B cell (primary cell): Measurements from ENCODE around the gene WWC2. TPM values are rescaled to one million over a fixed set of nuclear protein-coding genes. Genes with fewer than 3 reads are reported as not detected.

Experiments
- ATAC-seq: fragments of 200-7000 bp; cut with Tn5 transposase; one replicate; pipeline ENCODE4 v1.10.0; 2021; ENCODE audit warnings: low read depth, mild to moderate bottlenecking, moderate number of reproducible peaks, moderate library complexity
- CTCF ChIA-PET: fragments of 350-600 bp; sonication (Branson Sonifier 250); formaldehyde crosslinking; loops from one replicate; lab custom pipeline; 2021; ENCODE audit warnings: antibody characterized with exemption, inconsistent platforms; lab: Charles Lee
- POLR2A ChIA-PET: fragments of 350-600 bp; sonication (Branson Sonifier 250); formaldehyde crosslinking; loops from one replicate; lab custom pipeline; 2021; ENCODE audit warnings: antibody characterized with exemption; lab: Charles Lee
- DNase-seq: peaks from one replicate; pipeline ENCODE4 v3.0.0; 2013
- H2AFZ ChIP-seq: 2 replicates; pipeline ENCODE4 v1.6.1; 2012; ENCODE audit warnings: mild to moderate bottlenecking, low read depth, low read length; ENCODE audit not compliant: insufficient read depth, poor library complexity, severe bottlenecking
- H3K27ac ChIP-seq, 2 donors: 1 replicate in 1 of 2; 2 replicates in 1 of 2; pipeline ENCODE4 v1.5.1; 2012 to 2013; ENCODE audit warnings: low read length in 2 of 2, mild to moderate bottlenecking in 2 of 2, moderate library complexity in 1 of 2
- H3K27me3 ChIP-seq, 4 experiments: fragments of 200-600 bp in 1 of 4; sonication (generic) in 1 of 4; replicated peaks in 1 of 4; 1 replicate in 2 of 4; 2 replicates in 2 of 4; pipeline versions ENCODE4 v1.6.1 to v1.7.0; 2013 to 2016; ENCODE audit warnings: low read length in 3 of 4, mild to moderate bottlenecking in 2 of 4, mixed read lengths in 1 of 4, moderate library complexity in 1 of 4; ENCODE audit not compliant: insufficient read depth in 4 of 4, control insufficient read depth in 3 of 4; ENCODE audit errors: control extremely low read depth in 1 of 4
- H3K36me3 ChIP-seq, 2 experiments: replicated peaks in 1 of 2; 1 replicate in 1 of 2; 2 replicates in 1 of 2; pipeline versions ENCODE4 v1.6.1 to v1.7.1; 2013; ENCODE audit warnings: low read length in 1 of 2; ENCODE audit not compliant: insufficient read depth in 2 of 2, control insufficient read depth in 1 of 2; ENCODE audit errors: control extremely low read depth in 1 of 2, extremely low read depth in 1 of 2
- H3K4me1 ChIP-seq, 2 donors: fragments of 200-600 bp in 1 of 2; sonication (generic) in 1 of 2; 1 replicate in 1 of 2; 2 replicates in 1 of 2; pipeline versions ENCODE4 v1.5.1 to v1.6.1; 2013 to 2017; ENCODE audit warnings: low read length in 2 of 2; ENCODE audit not compliant: control insufficient read depth in 2 of 2, insufficient read depth in 2 of 2
- H3K4me2 ChIP-seq: replicated peaks from 2 replicates; pipeline ENCODE3; 2012; ENCODE audit warnings: mild to moderate bottlenecking, low read depth, low read length; ENCODE audit not compliant: poor library complexity, severe bottlenecking
- H3K4me3 ChIP-seq, 5 experiments: fragments of 200-600 bp in 1 of 5; sonication (generic) in 1 of 5; 1 replicate in 3 of 5; 2 replicates in 2 of 5; pipeline versions ENCODE4 v1.5.1 to v1.7.0; 2011 to 2016; ENCODE audit warnings: low read length in 4 of 5, mild to moderate bottlenecking in 4 of 5, low read depth in 2 of 5, control low read depth in 1 of 5, moderate library complexity in 1 of 5; ENCODE audit not compliant: insufficient read depth in 1 of 5; ENCODE audit errors: control extremely low read depth in 1 of 5, extremely low read depth in 1 of 5
- H3K79me2 ChIP-seq: fragments of 200-600 bp; sonication (generic); one replicate; pipeline ENCODE4 v1.6.0; 2016; ENCODE audit warnings: low read length; ENCODE audit not compliant: control insufficient read depth, insufficient read depth
- H3K9ac ChIP-seq: fragments of 200-600 bp; sonication (generic); 2 replicates; pipeline ENCODE4 v1.6.1; 2017; ENCODE audit warnings: mild to moderate bottlenecking, low read length, moderate library complexity
- H3K9me3 ChIP-seq, 3 donors: one replicate each; pipeline versions ENCODE4 v1.6.1 to v1.7.1; 2013; ENCODE audit warnings: low read length in 2 of 3; ENCODE audit not compliant: control insufficient read depth in 2 of 3, insufficient read depth in 1 of 3; ENCODE audit errors: control extremely low read depth in 1 of 3
- H4K20me1 ChIP-seq: 2 replicates; pipeline ENCODE4 v1.6.0; 2012; ENCODE audit warnings: mild to moderate bottlenecking, low read length; ENCODE audit not compliant: insufficient read depth, control insufficient read depth, poor library complexity, severe bottlenecking
- H3K27ac Mint-ChIP-seq: one replicate; pipeline ENCODE4 v1.8.0; 2021; ENCODE audit warnings: mixed read lengths
- H3K27me3 Mint-ChIP-seq: one replicate; pipeline ENCODE4 v1.8.0; 2021; ENCODE audit warnings: mixed read lengths
- H3K4me1 Mint-ChIP-seq: one replicate; pipeline ENCODE4 v1.8.0; 2021; ENCODE audit warnings: mixed read lengths
- H3K4me3 Mint-ChIP-seq: one replicate; pipeline ENCODE4 v1.8.0; 2021; ENCODE audit warnings: mixed read lengths
- H3K9me3 Mint-ChIP-seq: one replicate; pipeline ENCODE4 v1.8.0; 2022; ENCODE audit warnings: mixed read lengths; ENCODE audit not compliant: insufficient read depth
- EZH2 ChIP-seq: IDR thresholded peaks from 2 replicates; pipeline ENCODE4 v1.6.1; 2012; ENCODE audit warnings: borderline replicate concordance, low read depth, mild to moderate bottlenecking, moderate library complexity, low read length; ENCODE audit not compliant: insufficient read depth, poor library complexity, severe bottlenecking
- WGBS: methylation state at CpG from one replicate; pipeline ENCODE4 v1.1.5; 2013; ENCODE audit warnings: missing lambda C conversion rate; ENCODE audit not compliant: insufficient coverage; 5-methylcytosine and 5-hydroxymethylcytosine counted together
- intact Hi-C: fragments of 100-400 bp; cut with micrococcal nuclease; formaldehyde crosslinking; loops from one replicate; pipeline ENCODE4 v1.10.0; 2022
- polyA plus RNA-seq: library from polyadenylated mRNA; depleted of rRNA; stranded (reverse); fragments of >200 nt; gene quantifications from 2 replicates; pipeline ENCODE4 v1.2.3, GENCODE V29; 2012
- total RNA-seq, 2 donors: library from RNA; stranded (reverse); fragments of 120-200 nt in 1 of 2; gene quantifications; 1 replicate in 1 of 2; 2 replicates in 1 of 2; pipeline versions ENCODE4 v1.2.3 to v1.2.4, GENCODE V29; 2013 to 2022
- TF ChIP-seq, protein P1 (sequence below): fragments of 200-600 bp; IDR thresholded peaks from one replicate; pipeline ENCODE4 v1.8.0; 2022; ENCODE audit warnings: antibody characterized with exemption, mild to moderate bottlenecking

Gene WWC2
- total and polyA plus RNA-seq, 2 donors (not counting 1 experiment from before 2014, with no cell fraction given) = 0.07 to 0.32 TPM

GRCh38 chr4:183248201-183248600 lies 149.1 kb downstream of the WWC2 start:
- no peaks in the 10 kb centered on the region for H4K20me1 ChIP-seq
- no peak overlapping the region for H3K4me2 ChIP-seq
- no peaks in the 10 kb centered on the region for H3K36me3 ChIP-seq
- H3K27ac Mint-ChIP-seq = no peak overlapping the region
- H3K4me3 ChIP-seq = no peak overlapping the region
- no peaks in the 10 kb centered on the region for H3K27me3 ChIP-seq
- H3K9me3 ChIP-seq = no peaks in the 10 kb centered on the region
- H3K4me1 Mint-ChIP-seq = no peaks in the 10 kb centered on the region
- no peak overlapping the region for H2AFZ ChIP-seq
- H3K79me2 ChIP-seq = no peaks in the 10 kb centered on the region
- no peak for ATAC-seq
- no peak for DNase-seq
- H3K4me1 ChIP-seq = no peaks in the 10 kb centered on the region
- no peak for TF ChIP-seq EZH2
- TF ChIP-seq, protein P1, sequence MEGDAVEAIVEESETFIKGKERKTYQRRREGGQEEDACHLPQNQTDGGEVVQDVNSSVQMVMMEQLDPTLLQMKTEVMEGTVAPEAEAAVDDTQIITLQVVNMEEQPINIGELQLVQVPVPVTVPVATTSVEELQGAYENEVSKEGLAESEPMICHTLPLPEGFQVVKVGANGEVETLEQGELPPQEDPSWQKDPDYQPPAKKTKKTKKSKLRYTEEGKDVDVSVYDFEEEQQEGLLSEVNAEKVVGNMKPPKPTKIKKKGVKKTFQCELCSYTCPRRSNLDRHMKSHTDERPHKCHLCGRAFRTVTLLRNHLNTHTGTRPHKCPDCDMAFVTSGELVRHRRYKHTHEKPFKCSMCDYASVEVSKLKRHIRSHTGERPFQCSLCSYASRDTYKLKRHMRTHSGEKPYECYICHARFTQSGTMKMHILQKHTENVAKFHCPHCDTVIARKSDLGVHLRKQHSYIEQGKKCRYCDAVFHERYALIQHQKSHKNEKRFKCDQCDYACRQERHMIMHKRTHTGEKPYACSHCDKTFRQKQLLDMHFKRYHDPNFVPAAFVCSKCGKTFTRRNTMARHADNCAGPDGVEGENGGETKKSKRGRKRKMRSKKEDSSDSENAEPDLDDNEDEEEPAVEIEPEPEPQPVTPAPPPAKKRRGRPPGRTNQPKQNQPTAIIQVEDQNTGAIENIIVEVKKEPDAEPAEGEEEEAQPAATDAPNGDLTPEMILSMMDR = no peak
- H3K27ac ChIP-seq = no peak overlapping the region
- WGBS = no CpG with 5 or more reads among the region's 2 CpGs
- ChIA-PET POLR2A (interaction anchor here (0.5 kb wide), 1 partner anchor 63 kb away, joined by 3 read pairs; no protein-coding TSS in a partner anchor), CTCF (interaction anchor here (0.9 kb wide), 1 partner anchor 9 kb away, joined by 3 read pairs; no protein-coding TSS in a partner anchor)
- H3K9ac ChIP-seq = no peak overlapping the region
- H3K27me3 Mint-ChIP-seq = no peaks in the 10 kb centered on the region
- no peaks in the 10 kb centered on the region for H3K9me3 Mint-ChIP-seq
- intact Hi-C loops = no loop called here
- no peak overlapping the region for H3K4me3 Mint-ChIP-seq

DNA sequence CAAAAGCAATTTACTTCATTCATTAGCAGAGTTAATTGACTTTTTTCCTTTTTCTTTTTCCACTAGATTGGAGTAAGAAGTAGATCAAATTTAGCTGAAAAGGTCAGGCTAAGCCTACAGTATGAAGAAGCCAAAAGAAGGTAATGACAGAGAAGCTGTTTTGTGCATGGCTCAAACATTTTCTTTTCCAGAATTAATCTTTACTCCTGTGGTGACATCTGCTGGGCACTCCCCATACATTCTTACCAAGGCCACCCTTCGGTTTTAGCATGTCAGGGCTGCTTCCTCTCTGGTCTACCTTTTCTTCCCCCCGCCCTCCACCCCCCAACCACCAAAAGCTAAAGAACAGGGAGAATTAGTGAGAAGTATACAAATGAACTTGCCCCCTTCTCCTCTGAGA lies 150.8 kb downstream of the WWC2 start:
- ChIA-PET CTCF (interaction anchor here (1.1 to 2.9 kb wide), 5 partner anchors 9 to 311 kb away, joined by 3 to 13 read pairs (median 4); no protein-coding TSS in a partner anchor), POLR2A (no interaction called here)
- H3K9me3 ChIP-seq = no peaks in the 10 kb centered on the region
- H3K9ac ChIP-seq = no peak overlapping the region
- no CpG with 5 or more reads among the region's 2 CpGs for WGBS
- no peaks in the 10 kb centered on the region for H3K27me3 ChIP-seq
- H3K79me2 ChIP-seq = no peaks in the 10 kb centered on the region
- no peak overlapping the region for H3K27ac Mint-ChIP-seq
- no peaks in the 10 kb centered on the region for H3K4me1 Mint-ChIP-seq
- H3K27me3 Mint-ChIP-seq = no peaks in the 10 kb centered on the region
- no peak overlapping the region for H3K4me3 Mint-ChIP-seq
- H3K4me3 ChIP-seq = no peak overlapping the region
- no peaks in the 10 kb centered on the region for H3K9me3 Mint-ChIP-seq
- H3K4me2 ChIP-seq = no peak overlapping the region
- no peak overlapping the region for H3K27ac ChIP-seq
- TF ChIP-seq, protein P1 = no peak
- TF ChIP-seq EZH2 = no peak
- no peak overlapping the region for H2AFZ ChIP-seq
- no peaks in the 10 kb centered on the region for H3K4me1 ChIP-seq
- DNase-seq (no peak), ATAC-seq (no peak)
- intact Hi-C loops = no loop called here
- H3K36me3 ChIP-seq = no peaks in the 10 kb centered on the region
- H4K20me1 ChIP-seq = no peaks in the 10 kb centered on the region
